NCI-H2196 (cell line): ENCODE measurements around the gene FGD3.
"Not testable (repeated sequence)": the region's sequence is repeated elsewhere in the genome, so short reads cannot be mapped to it uniquely, and the experiment has no call there.

Experiments
- DNase-seq: peaks from one replicate; lab custom pipeline; 2025; ENCODE audit not compliant: unreplicated experiment; lab: John Stamatoyannopoulos, UW

Gene FGD3

GRCh38 chr9:92974761-92975755 lies 27.7 kb downstream of the FGD3 start:
- DNase-seq: no peak

GRCh38 chr9:92976431-92976830 lies 29.1 kb downstream of the FGD3 start:
- DNase-seq: no peak

- no peak for DNase-seq
These were observed 30.0 kb downstream of the FGD3 start for GRCh38 chr9:92977279-92977678.

GRCh38 chr9:92978345-92978875 lies 31.1 kb downstream of the FGD3 start:
- no peak for DNase-seq

- no peak for DNase-seq
These were observed 32.1 kb downstream of the FGD3 start for GRCh38 chr9:92979283-92980056.

- DNase-seq: no peak
These were observed 32.9 kb downstream of the FGD3 start for GRCh38 chr9:92980085-92980745.

GRCh38 chr9:92982130-92982529 lies 34.8 kb downstream of the FGD3 start:
- DNase-seq: no peak

GRCh38 chr9:92983984-92984589 lies 36.8 kb downstream of the FGD3 start:
- DNase-seq: no peak

- DNase-seq: no peak
These were observed 37.7 kb downstream of the FGD3 start for GRCh38 chr9:92984976-92985375.

- no peak for DNase-seq
These were observed 39.1 kb downstream of the FGD3 start for GRCh38 chr9:92986176-92987119.

GRCh38 chr9:92988215-92988768 lies 41.0 kb downstream of the FGD3 start:
- DNase-seq: no peak

GRCh38 chr9:92989561-92989960 lies 42.2 kb downstream of the FGD3 start:
- no peak for DNase-seq

- no peak for DNase-seq
These were observed 43.1 kb downstream of the FGD3 start for GRCh38 chr9:92990461-92990860.

GRCh38 chr9:92992549-92992948 lies 45.2 kb downstream of the FGD3 start:
- DNase-seq: no peak

- not testable (repeated sequence) for DNase-seq
These were observed 51.5 kb downstream of the FGD3 start for GRCh38 chr9:92998871-92999270.

- DNase-seq: no peak
These were observed 53.7 kb downstream of the FGD3 start for GRCh38 chr9:93001031-93001430.

GRCh38 chr9:93002700-93003099 lies 55.4 kb downstream of the FGD3 start:
- DNase-seq: no peak

- DNase-seq: peak; percentile 79
These were observed 56.5 kb downstream of the FGD3 start for GRCh38 chr9:93003552-93004407.
